22Rv1 (cell line): ENCODE measurements around the gene SYNCRIP.
"Not testable (repeated sequence)": the region's sequence is repeated elsewhere in the genome, so short reads cannot be mapped to it uniquely, and the experiment has no call there.

Experiments
- H3K27ac ChIP-seq: fragments of 450-650 bp; 2 replicates; pipeline ENCODE4 v1.5.1; 2017
- CTCF ChIP-seq: fragments of 450-650 bp; IDR thresholded peaks from 2 replicates; pipeline ENCODE4 v1.5.1; 2017; ENCODE audit warnings: mild to moderate bottlenecking
- ZFX ChIP-seq: fragments of 450-650 bp; IDR thresholded peaks from 2 replicates; pipeline ENCODE4 v1.6.1; 2017; ENCODE audit warnings: antibody characterized with exemption, borderline replicate concordance

SYNCRIP gene

GRCh38 chr6:85642774-85643536 lies at the start of gene SYNCRIP:
Gene SYNCRIP (minus strand): TSS chr6:85642886. CDS start chr6:85641439, 1,447 bp downstream.
- no peak for TF ChIP-seq CTCF
- no peak for TF ChIP-seq ZFX
- H3K27ac ChIP-seq, result peak within 1 kb of the TSS; percentile 99

GRCh38 chr6:85691478-85691877 lies 48.8 kb upstream of the SYNCRIP start:
- TF ChIP-seq CTCF (no peak), ZFX (no peak)

DNA sequence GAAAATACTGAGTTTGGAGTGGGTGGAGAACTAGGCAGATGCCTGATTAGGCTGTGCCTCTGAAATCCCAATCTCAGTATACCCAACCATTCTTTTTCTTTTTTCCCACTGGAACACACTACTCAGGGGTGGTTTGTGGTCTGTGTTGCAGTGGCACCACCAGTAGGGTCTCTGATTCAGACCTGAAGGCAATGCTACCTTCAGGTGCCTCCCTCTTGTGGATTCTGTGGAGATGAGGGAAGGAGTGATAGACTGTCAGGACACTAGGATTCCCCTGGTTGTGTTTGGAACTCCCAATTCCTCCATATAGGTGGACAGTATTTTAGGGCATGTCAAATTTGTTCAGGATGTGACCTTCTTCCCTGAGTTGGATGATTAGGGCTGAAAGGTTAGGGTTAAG lies 47.4 kb upstream of the SYNCRIP start:
- TF ChIP-seq ZFX (no peak), CTCF (no peak)
- H3K27ac ChIP-seq, result no peak overlapping the region

More at GRCh38 chr6:85691478-85691877, 48.8 kb upstream of the SYNCRIP start:
- no peak overlapping the region for H3K27ac ChIP-seq

GRCh38 chr6:85685713-85686112 lies 43.0 kb upstream of the SYNCRIP start:
- no peak for TF ChIP-seq CTCF
- TF ChIP-seq ZFX, result no peak
- H3K27ac ChIP-seq, result no peak overlapping the region

DNA sequence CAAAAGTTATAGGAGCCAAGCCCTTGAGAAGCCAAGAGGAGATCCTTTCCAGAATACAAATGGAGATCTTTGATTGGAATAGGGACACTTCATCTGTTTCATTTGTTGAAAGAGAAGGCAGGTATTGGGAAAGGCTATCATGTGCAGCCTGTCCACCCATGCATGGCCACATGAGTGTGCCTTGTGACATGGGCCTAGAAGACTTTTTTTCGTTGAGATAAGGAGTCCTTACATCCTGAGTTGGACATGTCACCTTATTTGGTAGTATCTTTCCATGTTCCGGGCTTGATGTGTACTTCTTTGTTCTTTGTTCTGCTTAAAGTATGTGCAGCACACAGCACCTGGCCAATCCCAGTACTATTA lies 42.1 kb upstream of the SYNCRIP start:
- TF ChIP-seq CTCF (no peak), ZFX (no peak)
- no peak overlapping the region for H3K27ac ChIP-seq

GRCh38 chr6:85684133-85684808 lies 41.6 kb upstream of the SYNCRIP start:
- no peak overlapping the region for H3K27ac ChIP-seq
- TF ChIP-seq CTCF (no peak), ZFX (no peak)

DNA sequence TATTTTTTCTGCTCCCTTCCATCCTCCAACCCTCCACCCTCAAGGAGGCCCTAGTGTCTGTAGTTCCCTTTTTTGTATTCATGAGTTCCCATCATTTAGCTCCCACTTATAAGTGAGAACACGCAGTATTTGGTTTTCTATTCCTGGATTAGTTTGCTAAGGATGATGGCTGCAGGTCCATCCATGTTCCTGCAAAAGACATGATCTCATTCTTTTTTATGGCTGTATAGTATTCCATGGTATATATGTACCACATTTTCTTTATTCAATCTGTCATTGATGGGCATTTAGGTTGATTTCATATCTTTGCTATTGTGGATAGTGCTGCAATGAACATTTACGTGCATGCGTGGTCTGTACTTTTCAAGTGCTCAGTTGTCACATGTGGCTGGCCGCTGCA lies 39.2 kb upstream of the SYNCRIP start:
- H3K27ac ChIP-seq, result not testable (repeated sequence)
